ENCODE results near the gene ELOVL5. TPM values are rescaled to one million over a fixed set of nuclear protein-coding genes. Genes with fewer than 3 reads are reported as not detected.

The ELOVL5 gene

Small RNAs within 50 kb of the gene (microRNA-seq; reads per million reads assigned to microRNA genes)
- gene MIR5685, result not detected
